Measurements from ENCODE around the gene IARS2. TPM values are rescaled to one million over a fixed set of nuclear protein-coding genes. Genes with fewer than 3 reads are reported as not detected.

The IARS2 gene
- total and polyA plus RNA-seq, 5 donors from 2014 or later = 26.7 to 61.3 (median 52.1) TPM

- Mint-ChIP-seq H3K9me3 (no peaks in the 10 kb centered on the region), H3K4me1 (peaks cover 4 to 18% (median 12%) of the 10 kb centered on the region in 4 donors), H3K27ac (no peak overlapping the region), H3K27me3 (no peaks in the 10 kb centered on the region), H3K36me3 (peaks cover 16% of the 10 kb centered on the region), H3K4me3 (no peak overlapping the region)
- H3K36me3 ChIP-seq (ENCODE audit: control insufficient read depth, insufficient read depth, low read length) = peaks cover 25% of the 10 kb centered on the region
- DNase-seq (no peak), ATAC-seq (ENCODE audit: low read depth in 2 of 2) (no peak)
- H3K4me3 ChIP-seq (ENCODE audit: low read depth, low read length) = no peak overlapping the region
- no peaks in the 10 kb centered on the region for H3K9me3 ChIP-seq (ENCODE audit: control insufficient read depth in 2 of 2, low read length in 2 of 2)
- peak overlapping the region; percentile 15 for H3K27ac ChIP-seq (ENCODE audit: insufficient read depth, low read length, poor library complexity, severe bottlenecking)
- H3K27me3 ChIP-seq (ENCODE audit: control insufficient read depth, insufficient read depth, low read length) = no peaks in the 10 kb centered on the region
- no peaks in the 10 kb centered on the region for H3K4me1 ChIP-seq (ENCODE audit: control insufficient read depth, insufficient read depth, low read length, poor library complexity, severe bottlenecking)
Measured at GRCh38 chr1:220121791-220122530, 28.0 kb downstream of the IARS2 start.

- H3K27me3 Mint-ChIP-seq = no peaks in the 10 kb centered on the region
- DNase-seq = no peak
- Histone ChIP-seq H3K4me3 (ENCODE audit: low read depth, low read length) (no peak overlapping the region), H3K27me3 (ENCODE audit: control insufficient read depth, insufficient read depth, low read length) (no peaks in the 10 kb centered on the region), H3K36me3 (ENCODE audit: control insufficient read depth, insufficient read depth, low read length) (peaks cover 27% of the 10 kb centered on the region), H3K4me1 (ENCODE audit: control insufficient read depth, insufficient read depth, low read length, poor library complexity, severe bottlenecking) (no peaks in the 10 kb centered on the region), H3K27ac (ENCODE audit: insufficient read depth, low read length, poor library complexity, severe bottlenecking) (no peak overlapping the region), H3K9me3 (ENCODE audit: control insufficient read depth in 2 of 2, low read length in 2 of 2) (no peaks in the 10 kb centered on the region)
- no peak overlapping the region for H3K4me3 Mint-ChIP-seq
- H3K9me3 Mint-ChIP-seq = no peaks in the 10 kb centered on the region
- H3K4me1 Mint-ChIP-seq = peaks cover 4 to 18% (median 15%) of the 10 kb centered on the region in 4 donors
- H3K27ac Mint-ChIP-seq = no peak overlapping the region
- no peak for ATAC-seq (ENCODE audit: low read depth in 2 of 2)
- H3K36me3 Mint-ChIP-seq = peaks cover 24% of the 10 kb centered on the region
Measured at GRCh38 chr1:220123066-220123465, 29.1 kb downstream of the IARS2 start.

GRCh38 chr1:220123889-220124288 lies 30.0 kb downstream of the IARS2 start:
- H3K4me1 Mint-ChIP-seq = peaks cover 4 to 16% (median 14%) of the 10 kb centered on the region in 4 donors
- H3K9me3 ChIP-seq (ENCODE audit: control insufficient read depth in 2 of 2, low read length in 2 of 2) = no peaks in the 10 kb centered on the region
- H3K4me3 ChIP-seq (ENCODE audit: low read depth, low read length) = no peak overlapping the region
- no peaks in the 10 kb centered on the region for H3K9me3 Mint-ChIP-seq
- H3K4me3 Mint-ChIP-seq = no peak overlapping the region
- peaks cover 33% of the 10 kb centered on the region for H3K36me3 ChIP-seq (ENCODE audit: control insufficient read depth, insufficient read depth, low read length)
- H3K27ac Mint-ChIP-seq = peak overlapping the region in 1 of 3 donors; percentile 36
- no peaks in the 10 kb centered on the region for H3K27me3 Mint-ChIP-seq
- H3K4me1 ChIP-seq (ENCODE audit: control insufficient read depth, insufficient read depth, low read length, poor library complexity, severe bottlenecking) = no peaks in the 10 kb centered on the region
- H3K36me3 Mint-ChIP-seq = peaks cover 28% of the 10 kb centered on the region
- no peak overlapping the region for H3K27ac ChIP-seq (ENCODE audit: insufficient read depth, low read length, poor library complexity, severe bottlenecking)
- no peaks in the 10 kb centered on the region for H3K27me3 ChIP-seq (ENCODE audit: control insufficient read depth, insufficient read depth, low read length)
- DNase-seq (peak in 1 of 3 donors; percentile 41), ATAC-seq (ENCODE audit: low read depth in 2 of 2) (no peak)

GRCh38 chr1:220124542-220124941 lies 30.6 kb downstream of the IARS2 start:
- Histone ChIP-seq H3K36me3 (ENCODE audit: control insufficient read depth, insufficient read depth, low read length) (peaks cover 39% of the 10 kb centered on the region), H3K9me3 (ENCODE audit: control insufficient read depth in 2 of 2, low read length in 2 of 2) (no peaks in the 10 kb centered on the region), H3K4me1 (ENCODE audit: control insufficient read depth, insufficient read depth, low read length, poor library complexity, severe bottlenecking) (no peaks in the 10 kb centered on the region), H3K27me3 (ENCODE audit: control insufficient read depth, insufficient read depth, low read length) (no peaks in the 10 kb centered on the region), H3K27ac (ENCODE audit: insufficient read depth, low read length, poor library complexity, severe bottlenecking) (no peak overlapping the region), H3K4me3 (ENCODE audit: low read depth, low read length) (no peak overlapping the region)
- peaks cover 0 to 3% (median 0%) of the 10 kb centered on the region in 7 donors for H3K9me3 Mint-ChIP-seq
- DNase-seq = no peak
- peaks cover 30% of the 10 kb centered on the region for H3K36me3 Mint-ChIP-seq
- H3K27me3 Mint-ChIP-seq = no peaks in the 10 kb centered on the region
- peak overlapping the region in 1 of 3 donors; percentile 65 for H3K27ac Mint-ChIP-seq
- ATAC-seq (ENCODE audit: low read depth in 2 of 2) = no peak
- peaks cover 7 to 15% (median 13%) of the 10 kb centered on the region in 4 donors for H3K4me1 Mint-ChIP-seq
- no peak overlapping the region for H3K4me3 Mint-ChIP-seq

- DNase-seq (no peak), ATAC-seq (ENCODE audit: low read depth in 2 of 2) (no peak)
- H3K4me3 Mint-ChIP-seq = no peak overlapping the region
- H3K4me1 ChIP-seq (ENCODE audit: control insufficient read depth, insufficient read depth, low read length, poor library complexity, severe bottlenecking) = no peaks in the 10 kb centered on the region
- H3K27ac Mint-ChIP-seq = no peak overlapping the region
- H3K27ac ChIP-seq (ENCODE audit: insufficient read depth, low read length, poor library complexity, severe bottlenecking) = no peak overlapping the region
- H3K27me3 ChIP-seq (ENCODE audit: control insufficient read depth, insufficient read depth, low read length) = no peaks in the 10 kb centered on the region
- H3K36me3 Mint-ChIP-seq = peaks cover 41% of the 10 kb centered on the region
- peaks cover 0 to 10% (median 0%) of the 10 kb centered on the region in 7 donors for H3K9me3 Mint-ChIP-seq
- H3K4me1 Mint-ChIP-seq = peaks cover 11 to 18% (median 14%) of the 10 kb centered on the region in 4 donors
- no peaks in the 10 kb centered on the region for H3K27me3 Mint-ChIP-seq
- H3K4me3 ChIP-seq (ENCODE audit: low read depth, low read length) = no peak overlapping the region
- H3K36me3 ChIP-seq (ENCODE audit: control insufficient read depth, insufficient read depth, low read length) = peaks cover 54% of the 10 kb centered on the region
- no peaks in the 10 kb centered on the region for H3K9me3 ChIP-seq (ENCODE audit: control insufficient read depth in 2 of 2, low read length in 2 of 2)
Measured at GRCh38 chr1:220127076-220127475, 33.1 kb downstream of the IARS2 start.

- no peaks in the 10 kb centered on the region for H3K9me3 ChIP-seq (ENCODE audit: control insufficient read depth in 2 of 2, low read length in 2 of 2)
- DNase-seq (no peak), ATAC-seq (ENCODE audit: low read depth in 2 of 2) (no peak)
- no peak overlapping the region for H3K4me3 ChIP-seq (ENCODE audit: low read depth, low read length)
- no peaks in the 10 kb centered on the region for H3K4me1 ChIP-seq (ENCODE audit: control insufficient read depth, insufficient read depth, low read length, poor library complexity, severe bottlenecking)
- peak overlapping the region in 1 of 3 donors; percentile 33 for H3K27ac Mint-ChIP-seq
- H3K4me3 Mint-ChIP-seq = no peak overlapping the region
- H3K4me1 Mint-ChIP-seq = peaks cover 3 to 18% (median 8%) of the 10 kb centered on the region in 4 donors
- H3K27ac ChIP-seq (ENCODE audit: insufficient read depth, low read length, poor library complexity, severe bottlenecking) = no peak overlapping the region
- H3K27me3 ChIP-seq (ENCODE audit: control insufficient read depth, insufficient read depth, low read length) = no peaks in the 10 kb centered on the region
- H3K27me3 Mint-ChIP-seq = no peaks in the 10 kb centered on the region
- peaks cover 0 to 10% (median 0%) of the 10 kb centered on the region in 7 donors for H3K9me3 Mint-ChIP-seq
- peaks cover 69% of the 10 kb centered on the region for H3K36me3 ChIP-seq (ENCODE audit: control insufficient read depth, insufficient read depth, low read length)
- peaks cover 57% of the 10 kb centered on the region for H3K36me3 Mint-ChIP-seq
Measured at GRCh38 chr1:220129479-220130210, 35.7 kb downstream of the IARS2 start.

GRCh38 chr1:220135755-220136154 lies 41.8 kb downstream of the IARS2 start:
- peaks cover 45% of the 10 kb centered on the region for H3K36me3 Mint-ChIP-seq
- no peaks in the 10 kb centered on the region for H3K27me3 ChIP-seq (ENCODE audit: control insufficient read depth, insufficient read depth, low read length)
- H3K4me3 Mint-ChIP-seq = no peak overlapping the region
- no peak overlapping the region for H3K4me3 ChIP-seq (ENCODE audit: low read depth, low read length)
- H3K9me3 ChIP-seq (ENCODE audit: control insufficient read depth in 2 of 2, low read length in 2 of 2) = no peaks in the 10 kb centered on the region
- H3K27ac ChIP-seq (ENCODE audit: insufficient read depth, low read length, poor library complexity, severe bottlenecking) = no peak overlapping the region
- peaks cover 70% of the 10 kb centered on the region for H3K36me3 ChIP-seq (ENCODE audit: control insufficient read depth, insufficient read depth, low read length)
- DNase-seq (no peak), ATAC-seq (ENCODE audit: low read depth in 2 of 2) (no peak)
- no peaks in the 10 kb centered on the region for H3K4me1 ChIP-seq (ENCODE audit: control insufficient read depth, insufficient read depth, low read length, poor library complexity, severe bottlenecking)
- no peaks in the 10 kb centered on the region for H3K9me3 Mint-ChIP-seq
- peaks cover 5 to 9% (median 8%) of the 10 kb centered on the region in 4 donors for H3K4me1 Mint-ChIP-seq
- H3K27ac Mint-ChIP-seq = no peak overlapping the region
- no peaks in the 10 kb centered on the region for H3K27me3 Mint-ChIP-seq
